Measurements from ENCODE around the gene AGTPBP1.
A peak's percentile ranks its signal among the peaks of the same experiment; 100 is the strongest.

The AGTPBP1 gene

GRCh38 chr9:85528142-85528541 lies 213.6 kb downstream of the AGTPBP1 start:
- no peaks in the 10 kb centered on the region for H3K27me3 ChIP-seq
- peak overlapping the region; percentile 70 for H3K27ac ChIP-seq
- no peak overlapping the region for H3K4me3 ChIP-seq (ENCODE audit: low read depth in 1 of 2, low read length in 1 of 2)
- H3K4me1 ChIP-seq (ENCODE audit: control insufficient read depth in 1 of 2, insufficient read depth in 1 of 2, low read depth in 1 of 2, low read length in 1 of 2) = peaks cover 74 to 75% of the 10 kb centered on the region in 2 experiments
- TF ChIP-seq CTCF (IDR thresholded peaks at IDR 0.05) = no peak
- H3K9me3 ChIP-seq = no peaks in the 10 kb centered on the region
- H3K36me3 ChIP-seq = no peaks in the 10 kb centered on the region

- no peaks in the 10 kb centered on the region for H3K27me3 ChIP-seq
- H3K27ac ChIP-seq = peak overlapping the region; percentile 70
- TF ChIP-seq CTCF (IDR thresholded peaks at IDR 0.05) = no peak
- peaks cover 73 to 75% of the 10 kb centered on the region in 2 experiments for H3K4me1 ChIP-seq (ENCODE audit: control insufficient read depth in 1 of 2, insufficient read depth in 1 of 2, low read depth in 1 of 2, low read length in 1 of 2)
- no peaks in the 10 kb centered on the region for H3K36me3 ChIP-seq
- no peak overlapping the region for H3K4me3 ChIP-seq (ENCODE audit: low read depth in 1 of 2, low read length in 1 of 2)
- no peaks in the 10 kb centered on the region for H3K9me3 ChIP-seq
These were observed 214.3 kb downstream of the AGTPBP1 start for GRCh38 chr9:85527331-85528020.

- H3K4me1 ChIP-seq (ENCODE audit: control insufficient read depth in 1 of 2, insufficient read depth in 1 of 2, low read depth in 1 of 2, low read length in 1 of 2) = peaks cover 66 to 70% of the 10 kb centered on the region in 2 experiments
- no peak for TF ChIP-seq CTCF (IDR thresholded peaks at IDR 0.05)
- no peak overlapping the region for H3K27ac ChIP-seq
- no peak overlapping the region for H3K4me3 ChIP-seq (ENCODE audit: low read depth in 1 of 2, low read length in 1 of 2)
- no peaks in the 10 kb centered on the region for H3K36me3 ChIP-seq
- H3K9me3 ChIP-seq = no peaks in the 10 kb centered on the region
- H3K27me3 ChIP-seq = no peaks in the 10 kb centered on the region
These were observed 217.2 kb downstream of the AGTPBP1 start for GRCh38 chr9:85524531-85524930.

GRCh38 chr9:85523202-85523601 lies 218.6 kb downstream of the AGTPBP1 start:
- Histone ChIP-seq H3K4me3 (ENCODE audit: low read depth in 1 of 2, low read length in 1 of 2) (peak overlapping the region; percentile 58), H3K9me3 (no peaks in the 10 kb centered on the region), H3K27me3 (no peaks in the 10 kb centered on the region), H3K4me1 (ENCODE audit: control insufficient read depth in 1 of 2, insufficient read depth in 1 of 2, low read depth in 1 of 2, low read length in 1 of 2) (peaks cover 53 to 56% of the 10 kb centered on the region in 2 experiments), H3K27ac (peak overlapping the region; percentile 74), H3K36me3 (no peaks in the 10 kb centered on the region)
- no peak for TF ChIP-seq CTCF (IDR thresholded peaks at IDR 0.05)

- Histone ChIP-seq H3K27ac (peak overlapping the region; percentile 74), H3K9me3 (no peaks in the 10 kb centered on the region), H3K27me3 (no peaks in the 10 kb centered on the region), H3K4me3 (ENCODE audit: low read depth in 1 of 2, low read length in 1 of 2) (peak overlapping the region; percentile 58), H3K36me3 (no peaks in the 10 kb centered on the region), H3K4me1 (ENCODE audit: control insufficient read depth in 1 of 2, insufficient read depth in 1 of 2, low read depth in 1 of 2, low read length in 1 of 2) (peaks cover 46 to 50% of the 10 kb centered on the region in 2 experiments)
- TF ChIP-seq CTCF (IDR thresholded peaks at IDR 0.05) = no peak
These were observed 219.2 kb downstream of the AGTPBP1 start for GRCh38 chr9:85522459-85523092.
